GM12878 (cell line): ENCODE measurements around the gene ATP6V0E2. TPM values are rescaled to one million over a fixed set of nuclear protein-coding genes. Genes with fewer than 3 reads are reported as not detected.

ENCODE experiments used
- ATAC-seq: fragments of 200-7000 bp; cut with Tn5 transposase; 3 replicates; pipeline ENCODE4 v1.9.1; 2020; ENCODE audit warnings: mild to moderate bottlenecking, moderate library complexity
- BruUV-seq: library from RNA; stranded (reverse); fragments of 400-500 nt; replicated peaks from 2 replicates; lab custom pipeline; 2021; lab: Mats Ljungman, UMichigan
- CTCF ChIA-PET: fragments of 300-600 bp; sonication (Branson Sonifier 250); formaldehyde crosslinking; extraction: SDS; loops from one replicate; lab custom pipeline; 2021; ENCODE audit warnings: inconsistent platforms; lab: Yijun Ruan, JAX
- POLR2A ChIA-PET: fragments of 350-600 bp; formaldehyde crosslinking; extraction: SDS; loops from one replicate; lab custom pipeline; 2021; ENCODE audit warnings: inconsistent platforms; lab: Charles Lee
- RAD21 ChIA-PET: fragments of 300-600 bp; sonication (Branson Sonifier 250); formaldehyde crosslinking; loops from one replicate; lab custom pipeline; 2023; ENCODE audit warnings: antibody characterized with exemption; ENCODE audit not compliant: unreplicated experiment; lab: Charles Lee
- SMC1A ChIA-PET: fragments of 300-600 bp; sonication (Branson Sonifier 250); formaldehyde crosslinking; loops from one replicate; lab custom pipeline; 2023; ENCODE audit not compliant: unreplicated experiment, uncharacterized antibody; lab: Charles Lee
- DNase-seq: peaks from one replicate; pipeline ENCODE4 v3.0.0-alpha.2; 2011; ENCODE audit warnings: low read depth, low spot score
- FAIRE-seq: peaks from 3 replicates; lab custom pipeline; 2011; peaks lifted over from hg19 to GRCh38; lab: Jason Lieb, UNC
- H2AFZ ChIP-seq: 2 replicates; pipeline ENCODE4 v1.6.0; 2011; ENCODE audit warnings: low read depth, low read length, control low read depth; ENCODE audit not compliant: control insufficient read depth
- H3K27ac ChIP-seq: 2 replicates; pipeline ENCODE4 v1.5.1; 2011; ENCODE audit warnings: control low read depth; ENCODE audit not compliant: control insufficient read depth, insufficient read depth
- H3K27me3 ChIP-seq, 2 experiments: replicated peaks in 1 of 2; 2 replicates each; pipeline versions ENCODE4 v1.6.0 to v1.6.1; 2011; ENCODE audit warnings: low read length in 1 of 2; ENCODE audit not compliant: control insufficient read depth in 2 of 2, insufficient read depth in 2 of 2
- H3K36me3 ChIP-seq, 2 experiments: 2 replicates each; pipeline ENCODE4 v1.5.1; 2011; ENCODE audit warnings: low read length in 1 of 2; ENCODE audit not compliant: control insufficient read depth in 2 of 2, insufficient read depth in 2 of 2
- H3K4me1 ChIP-seq: 2 replicates; pipeline ENCODE4 v1.6.1; 2011; ENCODE audit warnings: mild to moderate bottlenecking, low read length, moderate library complexity, mixed read lengths; ENCODE audit not compliant: control insufficient read depth, insufficient read depth
- H3K4me2 ChIP-seq: 2 replicates; pipeline ENCODE4 v1.6.0; 2011; ENCODE audit warnings: control low read depth; ENCODE audit not compliant: control insufficient read depth, insufficient read depth
- H3K4me3 ChIP-seq: fragments of 200-600 bp; sonication (generic); 2 replicates; pipeline ENCODE4 v1.5.1; 2016
- H3K79me2 ChIP-seq: 2 replicates; pipeline ENCODE4 v1.6.0; 2011; ENCODE audit warnings: low read length; ENCODE audit not compliant: control insufficient read depth, insufficient read depth
- H3K9ac ChIP-seq: 2 replicates; pipeline ENCODE4 v1.8.0; 2011; ENCODE audit warnings: low read length, control low read depth, mixed read lengths; ENCODE audit not compliant: control insufficient read depth, insufficient read depth
- H3K9me3 ChIP-seq: replicated peaks from 3 replicates; pipeline ENCODE4 v1.5.1; 2011; ENCODE audit warnings: mild to moderate bottlenecking, low read length; ENCODE audit not compliant: control insufficient read depth, insufficient read depth
- H4K20me1 ChIP-seq: 2 replicates; pipeline ENCODE4 v1.6.0; 2011; ENCODE audit not compliant: control insufficient read depth, insufficient read depth
- BCL11A ChIP-seq: IDR thresholded peaks from 2 replicates; pipeline ENCODE4 v1.6.1; 2011; ENCODE audit warnings: low read depth, low read length
- NR2C1 ChIP-seq: fragments of 450-650 bp; IDR thresholded peaks from 2 replicates; pipeline ENCODE4 v1.6.1; 2017; ENCODE audit warnings: antibody characterized with exemption, mild to moderate bottlenecking, moderate library complexity
- PAX8 ChIP-seq: fragments of 450-650 bp; IDR thresholded peaks from 2 replicates; pipeline ENCODE4 v1.6.1; 2017; ENCODE audit warnings: mild to moderate bottlenecking, moderate library complexity
- PKNOX1 ChIP-seq: fragments of 450-650 bp; IDR thresholded peaks from 2 replicates; pipeline ENCODE4 v1.6.1; 2016; ENCODE audit warnings: mild to moderate bottlenecking
- RELB ChIP-seq: fragments of 450-650 bp; IDR thresholded peaks from 2 replicates; pipeline ENCODE4 v1.6.1; 2017; ENCODE audit warnings: low read depth, mild to moderate bottlenecking, moderate library complexity
- SP1 ChIP-seq: IDR thresholded peaks from one replicate; pipeline ENCODE4 v1.6.1; 2011; ENCODE audit warnings: low read depth, low read length
- TCF12 ChIP-seq: IDR thresholded peaks from 2 replicates; pipeline ENCODE4 v1.6.1; 2011; ENCODE audit warnings: low read depth, mild to moderate bottlenecking, low read length
- ZNF207 ChIP-seq: fragments of 450-650 bp; IDR thresholded peaks from 2 replicates; pipeline ENCODE4 v1.6.1; 2014; ENCODE audit warnings: antibody characterized with exemption, mild to moderate bottlenecking, borderline replicate concordance
- ZNF687 ChIP-seq: fragments of 450-650 bp; IDR thresholded peaks from 2 replicates; pipeline ENCODE4 v1.6.1; 2017; ENCODE audit warnings: mild to moderate bottlenecking, moderate library complexity
- WGBS: methylation state at CpG from one replicate; pipeline ENCODE4 v1.1.6; 2016; ENCODE audit warnings: low lambda C conversion rate; ENCODE audit not compliant: insufficient replicate concordance, insufficient coverage; ENCODE audit errors: missing lambda C conversion rate; 5-methylcytosine and 5-hydroxymethylcytosine counted together
- in situ Hi-C: fragments of 300-500 bp; cut with MboI; formaldehyde crosslinking; loops from 9 replicates; pipeline ENCODE4 v1.14.3; 2018; ENCODE audit warnings: mixed read lengths
- intact Hi-C: fragments of 100-400 bp; cut with micrococcal nuclease; formaldehyde crosslinking; loops from one replicate; pipeline ENCODE4 v1.14.2; 2022; ENCODE audit not compliant: unreplicated experiment
- polyA plus RNA-seq, 11 experiments: library from polyadenylated mRNA; depleted of rRNA in 4 of 11; unstranded in 6 of 11; stranded (reverse) in 5 of 11; fragments of >200 nt; fragmentation: Nextera tagmentation in 4 of 11; fragmentation: Illumina TruSeq in 1 of 11; extraction: Ambion mirVana in 4 of 11; extraction: Trizol in 1 of 11; gene quantifications; 1 replicate in 1 of 11; 2 replicates in 10 of 11; pipeline versions ENCODE4 v1.2.1 to v1.2.3, GENCODE V29; 2011 to 2016; ENCODE audit warnings: inconsistent platforms in 2 of 11, missing spikeins in 2 of 11, low read depth in 1 of 11
- total RNA-seq, 4 experiments: library from RNA; depleted of rRNA in 3 of 4; stranded (reverse); fragments of >200 nt in 3 of 4; fragmentation: Illumina TruSeq in 1 of 4; extraction: Trizol in 1 of 4; gene quantifications; 2 replicates each; pipeline versions ENCODE4 v1.2.1 to v1.2.3, GENCODE V29; 2013 to 2021

The ATP6V0E2 gene
- total and polyA plus RNA-seq, 10 of the 15 experiments (the other 5 are each of a cell fraction or from before 2014, with no cell fraction given), result 1.5 to 54.7 (median 27.6) TPM

DNA sequence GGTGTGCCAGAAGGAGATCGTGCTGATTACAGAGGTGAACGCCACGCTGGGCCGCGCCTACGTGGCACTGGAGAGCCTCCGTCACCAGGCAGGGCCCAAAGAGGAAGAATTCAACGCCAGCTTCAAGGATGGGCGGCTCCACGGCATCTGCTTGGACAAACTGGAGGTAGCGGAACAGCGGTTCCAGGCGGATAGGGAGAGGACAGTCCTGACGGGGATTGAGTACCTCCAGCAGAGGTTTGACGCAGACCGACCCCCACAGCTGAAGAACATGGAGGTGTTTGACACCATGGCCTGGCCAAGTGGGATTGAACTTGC lies 12.1 kb upstream of the ATP6V0E2 start:
- H3K27me3 ChIP-seq, result no peaks in the 10 kb centered on the region
- ChIA-PET RAD21 (no interaction called here), POLR2A (no interaction called here), CTCF (interaction anchor here (2.2 kb wide), 1 partner anchor 10 kb away, joined by 5 read pairs; no protein-coding TSS in a partner anchor)
- in situ Hi-C loops, result no loop called here
- no peak for DNase-seq
- ATAC-seq, result no peak
- no peak for FAIRE-seq
- 97% methylated on average over 16 of the region's 16 CpGs for WGBS
- intact Hi-C loops, result no loop called here
- peaks cover 6% of the 10 kb centered on the region for H3K4me1 ChIP-seq
- H2AFZ ChIP-seq, result no peak overlapping the region
- H3K9ac ChIP-seq, result no peak overlapping the region
- no peak for TF ChIP-seq SP1
- TF ChIP-seq, all 136 proteins: peak for 0
- Histone ChIP-seq H3K79me2 (no peaks in the 10 kb centered on the region), H3K4me3 (no peak overlapping the region), H3K9me3 (no peaks in the 10 kb centered on the region), H3K4me2 (no peak overlapping the region), H4K20me1 (no peaks in the 10 kb centered on the region), H3K27ac (no peak overlapping the region), H3K36me3 (no peaks in the 10 kb centered on the region)
- BruUV-seq, result no TSS peak
- SMC1A ChIA-PET, result no interaction called here

- no peak overlapping the region for H3K4me2 ChIP-seq
- no peaks in the 10 kb centered on the region for H3K36me3 ChIP-seq
- POLR2A ChIA-PET, result no interaction called here
- no peak overlapping the region for H2AFZ ChIP-seq
- no peaks in the 10 kb centered on the region for H3K9me3 ChIP-seq
- no TSS peak for BruUV-seq
- no peak overlapping the region for H3K9ac ChIP-seq
- no peak overlapping the region for H3K4me3 ChIP-seq
- peaks cover 6% of the 10 kb centered on the region for H3K4me1 ChIP-seq
- 83% methylated on average over 16 of the region's 18 CpGs for WGBS
- DNase-seq (no peak), ATAC-seq (no peak), FAIRE-seq (no peak)
- RAD21 ChIA-PET, result no interaction called here
- in situ Hi-C loops (no loop called here), intact Hi-C loops (no loop called here)
- CTCF ChIA-PET, result interaction anchor here (2.2 kb wide), 1 partner anchor 9 kb away, joined by 5 read pairs; no protein-coding TSS in a partner anchor
- H3K27me3 ChIP-seq, result no peaks in the 10 kb centered on the region
- H4K20me1 ChIP-seq, result no peaks in the 10 kb centered on the region
- SMC1A ChIA-PET, result no interaction called here
- H3K79me2 ChIP-seq, result no peaks in the 10 kb centered on the region
- no peak overlapping the region for H3K27ac ChIP-seq
- TF ChIP-seq ZNF687, result no peak
- TF ChIP-seq PKNOX1, result no peak
- TF ChIP-seq TCF12, result no peak
- no peak for TF ChIP-seq BCL11A
- TF ChIP-seq ZNF207, result no peak
- no peak for TF ChIP-seq NR2C1
- TF ChIP-seq PAX8, result no peak
- TF ChIP-seq RELB, result no peak
Observed at GRCh38 chr7:149862156-149862555, 11.6 kb upstream of the ATP6V0E2 start.
